AG09319 (cell line): Measurements from ENCODE around the gene RFX2.

ENCODE experiments used
- DNase-seq: peaks from one replicate; pipeline ENCODE4 v3.0.0-alpha.2; 2010; ENCODE audit warnings: low read depth; ENCODE audit errors: extremely low read depth
- TF ChIP-seq, protein P1 (sequence below): IDR thresholded peaks from 2 replicates; pipeline ENCODE4 v1.5.1; 2011; ENCODE audit warnings: low read depth, mild to moderate bottlenecking, inconsistent platforms, low read length, moderate library complexity

Gene RFX2

DNA sequence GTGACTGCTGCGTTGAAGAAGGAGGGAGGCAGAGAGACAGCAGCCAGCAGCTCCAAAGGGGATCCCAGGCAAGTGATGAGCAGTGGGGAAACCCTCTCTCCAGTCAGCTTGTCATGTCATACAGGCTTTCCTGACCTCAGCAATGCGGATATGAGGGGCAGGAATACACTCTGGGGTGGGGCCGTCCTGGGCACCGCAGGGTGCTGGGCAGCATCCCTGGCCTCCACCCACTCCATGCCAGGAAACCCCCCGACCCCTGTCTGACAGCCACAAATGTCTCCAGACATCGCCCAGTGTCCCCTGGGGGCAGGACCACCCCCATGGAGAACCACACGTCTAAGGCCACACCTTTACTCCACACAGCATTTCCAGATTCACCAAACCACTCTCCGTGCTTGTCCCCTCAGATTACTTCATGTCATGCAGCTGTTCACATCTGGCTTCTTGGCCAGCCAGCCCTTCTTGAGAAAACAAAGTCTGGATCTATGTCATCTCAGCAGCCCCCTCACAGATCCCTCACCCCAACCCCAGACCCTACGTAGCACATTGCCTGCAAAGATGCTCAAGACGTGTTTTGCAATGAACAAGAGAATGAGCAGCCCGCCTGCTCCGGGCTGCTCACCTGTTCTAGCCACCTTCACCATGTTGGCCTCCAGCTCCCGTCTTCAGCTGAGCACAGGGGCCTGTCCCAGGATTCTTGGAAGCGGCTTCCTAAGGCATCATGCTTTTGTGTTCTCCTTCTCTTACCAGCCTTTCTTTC, 46.5 kb downstream of the RFX2 start:
- TF ChIP-seq, protein P1, sequence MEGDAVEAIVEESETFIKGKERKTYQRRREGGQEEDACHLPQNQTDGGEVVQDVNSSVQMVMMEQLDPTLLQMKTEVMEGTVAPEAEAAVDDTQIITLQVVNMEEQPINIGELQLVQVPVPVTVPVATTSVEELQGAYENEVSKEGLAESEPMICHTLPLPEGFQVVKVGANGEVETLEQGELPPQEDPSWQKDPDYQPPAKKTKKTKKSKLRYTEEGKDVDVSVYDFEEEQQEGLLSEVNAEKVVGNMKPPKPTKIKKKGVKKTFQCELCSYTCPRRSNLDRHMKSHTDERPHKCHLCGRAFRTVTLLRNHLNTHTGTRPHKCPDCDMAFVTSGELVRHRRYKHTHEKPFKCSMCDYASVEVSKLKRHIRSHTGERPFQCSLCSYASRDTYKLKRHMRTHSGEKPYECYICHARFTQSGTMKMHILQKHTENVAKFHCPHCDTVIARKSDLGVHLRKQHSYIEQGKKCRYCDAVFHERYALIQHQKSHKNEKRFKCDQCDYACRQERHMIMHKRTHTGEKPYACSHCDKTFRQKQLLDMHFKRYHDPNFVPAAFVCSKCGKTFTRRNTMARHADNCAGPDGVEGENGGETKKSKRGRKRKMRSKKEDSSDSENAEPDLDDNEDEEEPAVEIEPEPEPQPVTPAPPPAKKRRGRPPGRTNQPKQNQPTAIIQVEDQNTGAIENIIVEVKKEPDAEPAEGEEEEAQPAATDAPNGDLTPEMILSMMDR: no peak
- DNase-seq: no peak

DNA sequence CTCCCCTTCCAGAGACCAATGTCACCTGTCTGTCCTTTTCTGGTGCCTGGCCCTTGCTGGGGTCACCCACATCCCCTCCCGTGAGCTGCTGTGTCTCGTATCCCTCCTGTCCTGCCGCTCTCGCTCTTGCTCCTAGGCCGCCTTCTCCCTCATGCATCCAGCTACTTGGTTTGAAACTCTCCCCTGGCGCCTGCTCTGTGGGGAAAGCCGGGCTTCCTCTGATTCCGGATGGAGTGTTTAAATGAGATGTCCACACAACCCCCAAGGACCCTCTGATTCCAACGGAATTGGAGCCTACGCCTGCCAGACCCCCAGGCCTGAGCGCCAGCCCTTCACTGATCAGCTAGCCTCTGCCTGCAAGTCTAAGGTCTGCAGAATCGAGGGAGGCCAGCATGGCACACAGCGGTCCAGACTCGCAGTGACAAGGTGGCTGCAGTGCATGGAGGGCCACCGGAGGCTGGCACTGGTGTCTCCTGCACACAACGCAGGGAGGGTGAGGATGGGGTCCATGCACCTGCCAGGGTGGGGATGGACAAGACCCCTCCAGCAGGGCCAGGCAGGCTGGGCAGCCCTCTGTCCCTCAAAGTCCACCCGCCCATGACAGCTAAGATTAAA, 47.2 kb downstream of the RFX2 start:
- DNase-seq: no peak
- TF ChIP-seq, protein P1: no peak

DNA sequence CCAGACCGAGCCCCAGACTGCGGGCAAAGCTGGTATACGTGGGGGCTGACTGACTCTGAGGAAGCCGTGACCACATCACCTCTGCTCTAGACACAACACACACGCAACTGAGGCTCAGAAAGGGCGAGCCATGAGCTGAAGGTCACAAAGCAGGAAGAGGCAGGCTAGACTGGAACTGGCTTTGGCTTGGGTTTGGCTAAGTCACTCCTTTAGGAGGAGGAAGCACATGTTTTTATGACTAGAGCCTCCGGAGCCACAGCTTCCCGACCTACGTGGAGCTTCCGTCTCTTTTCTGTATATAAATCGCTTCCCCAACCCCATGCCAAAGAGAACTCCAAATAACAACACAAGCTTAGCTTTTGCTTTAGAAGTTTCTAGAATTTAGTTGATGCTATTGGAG, 48.0 kb downstream of the RFX2 start:
- TF ChIP-seq, protein P1: no peak
- DNase-seq: no peak

DNA sequence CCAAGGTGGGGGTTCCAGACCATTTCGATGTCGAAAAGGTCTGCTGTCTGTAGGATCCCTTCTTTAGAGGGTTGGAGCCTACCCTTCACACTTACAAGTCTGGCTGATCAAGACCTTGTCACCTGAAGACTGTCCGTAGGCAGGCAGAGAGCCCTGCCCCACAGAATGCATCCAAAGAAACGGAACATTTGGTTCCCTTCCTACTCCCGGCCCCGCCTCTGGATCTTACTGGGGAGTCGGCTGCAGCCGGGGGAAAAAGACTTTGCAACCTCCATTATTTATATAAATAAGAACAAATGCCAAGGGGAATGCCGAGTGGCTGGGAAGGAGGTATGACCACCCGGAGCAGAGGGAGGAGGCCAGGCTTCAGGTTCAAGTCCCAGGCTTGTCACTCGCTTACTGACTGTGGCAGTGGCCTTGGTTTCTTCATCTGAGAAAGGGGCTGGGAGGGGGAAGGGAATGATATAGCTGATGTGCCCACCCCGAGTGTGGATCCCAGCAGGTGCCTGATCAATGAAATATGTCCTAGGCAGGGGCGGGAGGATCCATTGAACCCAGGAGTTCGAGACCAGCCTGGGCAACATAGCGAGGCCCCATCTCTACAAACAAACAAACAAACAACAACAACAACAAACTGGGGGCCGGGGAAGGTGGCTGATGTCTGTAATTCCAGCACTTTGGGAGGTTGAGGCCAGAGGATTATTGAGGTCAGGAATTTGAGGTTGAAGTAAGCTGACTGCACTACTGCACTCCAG, 48.7 kb downstream of the RFX2 start:
- DNase-seq: no peak
- TF ChIP-seq, protein P1: no peak

- no peak for DNase-seq
- TF ChIP-seq, protein P1: no peak
These were observed 49.5 kb downstream of the RFX2 start for GRCh38 chr19:6060600-6061375.

- TF ChIP-seq, protein P1: no peak
- no peak for DNase-seq
These were observed 50.2 kb downstream of the RFX2 start for GRCh38 chr19:6059988-6060599.
